Left lung (tissue), 10 donors: ENCODE measurements around the gene MROH7. TPM values are rescaled to one million over a fixed set of nuclear protein-coding genes. Genes with fewer than 3 reads are reported as not detected.

Experiments
- ATAC-seq: fragments of 200-7000 bp; cut with Tn5 transposase; one replicate; pipeline ENCODE4 v1.9.1; 2020; ENCODE audit warnings: moderate library complexity
- DNase-seq, 4 donors: peaks; one replicate each; pipeline ENCODE4 v3.0.0-alpha.2; 2013 to 2020
- H3K27ac ChIP-seq, 2 donors: fragments of 200-600 bp; sonication (generic) in 1 of 2; one replicate each; pipeline versions ENCODE4 v1.5.0 to v1.8.0; 2020 to 2021
- H3K27me3 ChIP-seq, 2 donors: fragments of 200-600 bp; sonication (generic) in 1 of 2; one replicate each; pipeline versions ENCODE4 v1.5.0 to v1.8.0; 2020 to 2021
- H3K36me3 ChIP-seq, 2 donors: fragments of 200-600 bp; sonication (generic) in 1 of 2; one replicate each; pipeline versions ENCODE4 v1.5.0 to v1.8.0; 2020 to 2021
- H3K4me1 ChIP-seq, 2 donors: fragments of 200-600 bp; one replicate each; pipeline ENCODE4 v1.8.0; 2021
- H3K4me3 ChIP-seq, 2 donors: fragments of 200-600 bp; sonication (generic) in 1 of 2; one replicate each; pipeline versions ENCODE4 v1.5.0 to v1.8.0; 2020 to 2021; ENCODE audit warnings: mild to moderate bottlenecking in 1 of 2
- H3K9me3 ChIP-seq, 2 donors: fragments of 200-600 bp; sonication (generic) in 1 of 2; one replicate each; pipeline versions ENCODE4 v1.5.0 to v1.8.0; 2020 to 2021
- intact Hi-C, 2 donors: fragments of 100-400 bp; cut with DNase I; formaldehyde crosslinking; loops; one replicate each; pipeline versions ENCODE4 v1.11.2 to v1.14.2; 2022
- polyA plus RNA-seq, 6 donors: library from polyadenylated mRNA; unstranded; fragments of 120-200 nt; gene quantifications; one replicate each; pipeline ENCODE4 v1.2.1, GENCODE V29; 2013; ENCODE audit not compliant: insufficient read length in 6 of 6
- total RNA-seq, 2 donors: library from RNA; stranded (reverse); fragmentation: NEBNext Ultra II Directional; extraction: Animal tissue kit (Norgen Biotek cat#: 25700); gene quantifications; one replicate each; pipeline ENCODE4 v1.2.1, GENCODE V29; 2021
- TF ChIP-seq, protein P1 (sequence below), 2 donors: fragments of 200-600 bp; sonication (generic) in 1 of 2; IDR thresholded peaks; one replicate each; pipeline versions ENCODE4 v1.5.0 to v1.8.0; 2021; ENCODE audit warnings: antibody characterized with exemption in 2 of 2
- donor health status: DM: no; HTN: yes; CAD: no.
- donor health status: DM: no; HTN: no; CAD: no.

MROH7 gene
- total and polyA plus RNA-seq, 8 donors: 0.70 to 16.2 (median 12.8) TPM

DNA sequence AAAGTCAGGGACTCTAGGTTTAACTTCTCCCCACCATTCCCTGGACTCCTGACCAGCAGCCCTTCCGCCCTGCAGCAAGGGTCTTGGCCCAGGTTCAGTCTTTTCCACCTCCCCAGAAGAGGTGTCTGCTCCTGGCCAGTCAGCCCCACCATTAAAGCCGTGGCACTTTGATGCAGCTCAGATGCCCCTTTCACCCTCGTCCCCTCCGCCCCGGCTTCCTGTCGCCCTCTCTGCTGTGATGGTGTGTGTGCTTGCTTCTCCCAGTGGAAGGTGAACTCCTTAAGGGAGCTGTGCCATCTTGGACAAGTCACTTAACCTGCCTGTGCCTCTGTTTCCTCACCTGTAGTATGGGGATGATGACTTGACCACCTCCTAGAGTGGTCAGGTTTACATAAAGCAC lies 56.3 kb downstream of the MROH7 start:
- Histone ChIP-seq H3K27ac (no peak overlapping the region), H3K9me3 (no peaks in the 10 kb centered on the region), H3K4me1 (no peaks in the 10 kb centered on the region), H3K36me3 (no peaks in the 10 kb centered on the region), H3K4me3 (no peak overlapping the region), H3K27me3 (no peaks in the 10 kb centered on the region)
- TF ChIP-seq, protein P1, sequence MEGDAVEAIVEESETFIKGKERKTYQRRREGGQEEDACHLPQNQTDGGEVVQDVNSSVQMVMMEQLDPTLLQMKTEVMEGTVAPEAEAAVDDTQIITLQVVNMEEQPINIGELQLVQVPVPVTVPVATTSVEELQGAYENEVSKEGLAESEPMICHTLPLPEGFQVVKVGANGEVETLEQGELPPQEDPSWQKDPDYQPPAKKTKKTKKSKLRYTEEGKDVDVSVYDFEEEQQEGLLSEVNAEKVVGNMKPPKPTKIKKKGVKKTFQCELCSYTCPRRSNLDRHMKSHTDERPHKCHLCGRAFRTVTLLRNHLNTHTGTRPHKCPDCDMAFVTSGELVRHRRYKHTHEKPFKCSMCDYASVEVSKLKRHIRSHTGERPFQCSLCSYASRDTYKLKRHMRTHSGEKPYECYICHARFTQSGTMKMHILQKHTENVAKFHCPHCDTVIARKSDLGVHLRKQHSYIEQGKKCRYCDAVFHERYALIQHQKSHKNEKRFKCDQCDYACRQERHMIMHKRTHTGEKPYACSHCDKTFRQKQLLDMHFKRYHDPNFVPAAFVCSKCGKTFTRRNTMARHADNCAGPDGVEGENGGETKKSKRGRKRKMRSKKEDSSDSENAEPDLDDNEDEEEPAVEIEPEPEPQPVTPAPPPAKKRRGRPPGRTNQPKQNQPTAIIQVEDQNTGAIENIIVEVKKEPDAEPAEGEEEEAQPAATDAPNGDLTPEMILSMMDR (IDR thresholded peaks at IDR 0.05): no peak
- DNase-seq (no peak), ATAC-seq (no peak)
- intact Hi-C loops: no loop called here

- H3K9me3 ChIP-seq: no peaks in the 10 kb centered on the region
- no peaks in the 10 kb centered on the region for H3K27me3 ChIP-seq
- TF ChIP-seq, protein P1 (IDR thresholded peaks at IDR 0.05): no peak
- no peak for ATAC-seq
- no peak overlapping the region for H3K27ac ChIP-seq
- intact Hi-C loops: no loop called here
- no peaks in the 10 kb centered on the region for H3K36me3 ChIP-seq
- no peaks in the 10 kb centered on the region for H3K4me1 ChIP-seq
- no peak overlapping the region for H3K4me3 ChIP-seq
- DNase-seq: no peak
Observed at GRCh38 chr1:54698346-54698745, 56.8 kb downstream of the MROH7 start.

GRCh38 chr1:54699936-54700525 lies 58.4 kb downstream of the MROH7 start:
- DNase-seq (no peak), ATAC-seq (no peak)
- intact Hi-C loops: no loop called here
- TF ChIP-seq, protein P1 (IDR thresholded peaks at IDR 0.05): no peak
- H3K27ac ChIP-seq: no peak overlapping the region
- H3K4me1 ChIP-seq: no peaks in the 10 kb centered on the region
- no peaks in the 10 kb centered on the region for H3K36me3 ChIP-seq
- H3K9me3 ChIP-seq: no peaks in the 10 kb centered on the region
- H3K27me3 ChIP-seq: no peaks in the 10 kb centered on the region
- no peak overlapping the region for H3K4me3 ChIP-seq

DNA sequence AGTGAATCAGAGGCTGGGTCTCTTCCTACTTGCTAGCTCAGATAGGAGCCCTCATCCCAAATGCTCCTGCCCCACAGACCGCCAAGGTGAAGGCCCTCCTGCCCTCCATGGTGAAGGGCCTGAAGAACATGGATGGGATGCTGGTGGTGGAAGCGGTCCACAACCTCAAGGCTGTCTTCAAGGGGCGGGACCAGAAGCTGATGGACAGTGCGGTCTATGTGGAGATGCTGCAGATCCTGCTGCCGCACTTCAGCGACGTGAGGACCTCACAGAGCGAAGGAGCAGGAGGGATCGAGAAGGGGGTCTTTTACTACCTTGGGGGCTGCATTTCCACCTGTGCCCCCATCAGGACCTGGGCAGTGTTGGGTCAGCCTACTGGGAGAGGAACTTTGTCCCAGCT lies 59.5 kb downstream of the MROH7 start:
- no peak overlapping the region for H3K27ac ChIP-seq
- H3K4me1 ChIP-seq: no peaks in the 10 kb centered on the region
- no peaks in the 10 kb centered on the region for H3K36me3 ChIP-seq
- intact Hi-C loops: no loop called here
- no peak for DNase-seq
- no peak overlapping the region for H3K4me3 ChIP-seq
- H3K27me3 ChIP-seq: no peaks in the 10 kb centered on the region
- TF ChIP-seq, protein P1 (IDR thresholded peaks at IDR 0.05): no peak
- no peak for ATAC-seq
- no peaks in the 10 kb centered on the region for H3K9me3 ChIP-seq

DNA sequence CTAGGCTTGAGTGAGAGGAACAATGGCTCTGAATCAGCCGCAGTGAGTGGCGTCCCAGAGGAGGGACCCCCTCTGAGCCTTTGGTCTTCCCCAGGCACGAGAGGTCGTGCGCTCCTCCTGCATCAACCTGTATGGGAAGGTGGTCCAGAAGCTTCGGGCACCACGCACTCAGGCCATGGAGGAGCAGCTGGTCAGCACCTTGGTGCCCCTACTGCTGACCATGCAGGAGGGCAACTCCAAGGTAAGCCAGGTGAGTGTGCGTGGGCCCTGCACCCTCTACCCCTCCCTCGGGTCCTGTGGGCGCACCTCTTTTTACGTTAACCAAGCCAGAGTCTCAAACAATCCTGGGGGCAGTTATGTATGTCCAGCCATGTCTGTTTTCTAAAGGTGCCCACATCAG lies 60.4 kb downstream of the MROH7 start:
- Histone ChIP-seq H3K4me3 (no peak overlapping the region), H3K27ac (no peak overlapping the region), H3K36me3 (no peaks in the 10 kb centered on the region), H3K27me3 (no peaks in the 10 kb centered on the region), H3K9me3 (no peaks in the 10 kb centered on the region), H3K4me1 (no peaks in the 10 kb centered on the region)
- no peak for ATAC-seq
- DNase-seq: no peak
- intact Hi-C loops: no loop called here
- TF ChIP-seq, protein P1 (IDR thresholded peaks at IDR 0.05): no peak
